H1 (cell line): Measurements from ENCODE around the gene KARS1. TPM values are rescaled to one million over a fixed set of nuclear protein-coding genes. Genes with fewer than 3 reads are reported as not detected.

Experiments
- BACH1 ChIP-seq: IDR thresholded peaks from 2 replicates; pipeline ENCODE4 v1.6.1; 2012; ENCODE audit warnings: low read length, improper control_type of control experiment
- BCL11A ChIP-seq, 2 experiments: IDR thresholded peaks; one replicate each; pipeline ENCODE4 v1.6.1; 2011; ENCODE audit warnings: low read depth in 2 of 2, low read length in 2 of 2, mild to moderate bottlenecking in 2 of 2
- CHD7 ChIP-seq: fragments of 300-600 bp; sonication (generic); IDR thresholded peaks from 2 replicates; pipeline ENCODE4 v1.7.1; 2012; ENCODE audit warnings: low read length, moderate library complexity, mild to moderate bottlenecking, inconsistent platforms; ENCODE audit not compliant: insufficient replicate concordance
- GTF2F1 ChIP-seq: IDR thresholded peaks from 2 replicates; pipeline ENCODE4 v1.6.1; 2012; ENCODE audit warnings: low read depth, low read length, improper control_type of control experiment, borderline replicate concordance
- MAFK ChIP-seq: IDR thresholded peaks from 2 replicates; pipeline ENCODE4 v1.6.1; 2012; ENCODE audit warnings: low read depth, mild to moderate bottlenecking, improper control_type of control experiment, low read length
- NRF1 ChIP-seq: IDR thresholded peaks from 2 replicates; pipeline ENCODE4 v1.6.1; 2011; ENCODE audit warnings: mild to moderate bottlenecking, low read depth, low read length, improper control_type of control experiment
- TCF12 ChIP-seq: IDR thresholded peaks from 2 replicates; pipeline ENCODE4 v1.6.1; 2011; ENCODE audit warnings: low read depth, mild to moderate bottlenecking, low read length
- USF2 ChIP-seq: IDR thresholded peaks from 2 replicates; pipeline ENCODE4 v1.6.1; 2011; ENCODE audit warnings: low read length, improper control_type of control experiment
- polyA plus RNA-seq, 7 experiments: library from polyadenylated mRNA; depleted of rRNA in 3 of 7; stranded (reverse) in 5 of 7; unstranded in 2 of 7; fragments of >200 nt in 5 of 7; fragments of 200-250 nt in 2 of 7; gene quantifications; 1 replicate in 5 of 7; 2 replicates in 1 of 7; 4 replicates in 1 of 7; pipeline versions ENCODE4 v1.2.1 to v1.2.3, GENCODE V29; 2011 to 2013; ENCODE audit warnings: missing spikeins in 2 of 7, mixed read lengths in 2 of 7
- total RNA-seq: library from RNA; stranded (reverse); fragmentation: NEBNext Ultra II Directional; extraction: Animal tissue kit (Norgen Biotek cat#: 25700); gene quantifications from 2 replicates; pipeline ENCODE4 v1.2.1, GENCODE V29; 2021

KARS1 gene
- total and polyA plus RNA-seq, 2 of the 8 experiments (the other 6 are each of a cell fraction or from before 2014, with no cell fraction given) = 97.5 to 221 TPM

- TF ChIP-seq CHD7 (no peak), TCF12 (no peak), GTF2F1 (0 out of 2 replicates have a peak, but pooled peaks have one; percentile 12), NRF1 (peak; percentile 89), BACH1 (no peak), BCL11A (IDR thresholded peaks at IDR 0.05; ENCODE audit: low read depth in 2 of 2, low read length in 2 of 2) (no peak), USF2 (no peak), MAFK (no peak)
Measured at GRCh38 chr16:75647492-75648264, at the start of gene KARS1, which contains the start of gene TERF2IP (continued).
